HG02588 (cell line): Measurements from ENCODE around the gene FGD3.

ENCODE experiments used
- ATAC-seq: cut with Tn5 transposase; IDR thresholded peaks from one replicate; pipeline ENCODE4 v1.9.1; 2021; ENCODE audit warnings: mild to moderate bottlenecking, moderate library complexity; ENCODE audit not compliant: unreplicated experiment

FGD3 gene

DNA sequence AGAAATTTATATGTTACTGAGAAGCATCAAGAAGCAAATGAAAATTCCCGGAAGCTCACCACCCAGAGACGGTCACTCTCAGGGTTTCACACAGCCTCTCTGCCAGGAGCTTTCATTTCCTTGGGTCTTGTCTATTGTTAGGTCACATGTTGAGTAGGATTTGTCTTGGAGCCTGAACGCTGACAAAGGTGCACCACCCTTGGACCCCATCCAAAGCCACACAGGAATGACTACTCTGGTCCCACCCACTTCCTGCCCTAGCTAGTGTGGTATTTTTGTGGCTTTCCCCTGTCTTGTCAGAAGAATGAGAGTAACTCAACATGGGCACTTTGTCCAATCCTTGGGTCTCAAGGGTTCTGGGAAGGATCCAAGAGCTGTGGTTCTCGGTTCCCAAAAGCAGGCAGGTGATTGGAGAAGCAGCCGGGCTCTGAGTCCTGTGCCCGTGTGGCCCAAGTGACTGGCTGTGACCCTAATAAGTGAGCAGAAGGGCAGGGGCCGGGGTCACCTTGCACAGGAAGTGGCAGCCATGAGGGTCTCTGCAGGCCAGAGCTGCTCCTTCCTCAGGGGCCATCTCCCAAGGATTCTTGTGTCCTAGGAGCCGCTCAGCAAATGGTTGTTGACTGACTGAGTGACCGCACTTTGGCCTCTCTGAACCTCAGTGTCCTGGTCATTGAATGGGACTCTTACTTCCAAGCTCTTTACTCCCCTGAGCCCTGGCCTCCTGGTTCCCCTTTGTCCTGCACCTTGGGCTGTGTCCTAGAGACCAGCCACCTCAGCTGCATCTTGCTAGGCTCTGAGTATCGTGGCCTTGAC is 6.9 kb downstream of the FGD3 start:
- no peak for ATAC-seq

DNA sequence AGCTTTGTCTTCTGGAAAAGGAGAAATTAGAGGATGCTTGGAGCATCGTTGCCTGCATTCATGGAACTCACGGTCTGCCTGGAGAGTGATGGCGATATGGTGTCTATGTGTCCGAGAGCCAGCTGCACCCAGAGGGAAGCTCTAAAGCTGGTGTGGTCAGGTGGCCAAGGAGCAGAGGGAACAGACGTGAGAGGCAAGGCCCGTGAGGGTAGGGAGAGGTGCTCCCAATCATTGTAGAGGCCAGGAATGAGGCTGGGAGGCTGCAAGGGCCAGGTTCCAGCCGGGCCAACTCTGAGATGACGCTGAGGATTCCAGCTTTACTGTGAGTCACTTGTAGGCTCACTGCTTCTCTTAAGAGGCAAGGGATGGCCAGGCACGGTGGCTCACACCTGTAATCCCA is 7.6 kb downstream of the FGD3 start:
- no peak for ATAC-seq

DNA sequence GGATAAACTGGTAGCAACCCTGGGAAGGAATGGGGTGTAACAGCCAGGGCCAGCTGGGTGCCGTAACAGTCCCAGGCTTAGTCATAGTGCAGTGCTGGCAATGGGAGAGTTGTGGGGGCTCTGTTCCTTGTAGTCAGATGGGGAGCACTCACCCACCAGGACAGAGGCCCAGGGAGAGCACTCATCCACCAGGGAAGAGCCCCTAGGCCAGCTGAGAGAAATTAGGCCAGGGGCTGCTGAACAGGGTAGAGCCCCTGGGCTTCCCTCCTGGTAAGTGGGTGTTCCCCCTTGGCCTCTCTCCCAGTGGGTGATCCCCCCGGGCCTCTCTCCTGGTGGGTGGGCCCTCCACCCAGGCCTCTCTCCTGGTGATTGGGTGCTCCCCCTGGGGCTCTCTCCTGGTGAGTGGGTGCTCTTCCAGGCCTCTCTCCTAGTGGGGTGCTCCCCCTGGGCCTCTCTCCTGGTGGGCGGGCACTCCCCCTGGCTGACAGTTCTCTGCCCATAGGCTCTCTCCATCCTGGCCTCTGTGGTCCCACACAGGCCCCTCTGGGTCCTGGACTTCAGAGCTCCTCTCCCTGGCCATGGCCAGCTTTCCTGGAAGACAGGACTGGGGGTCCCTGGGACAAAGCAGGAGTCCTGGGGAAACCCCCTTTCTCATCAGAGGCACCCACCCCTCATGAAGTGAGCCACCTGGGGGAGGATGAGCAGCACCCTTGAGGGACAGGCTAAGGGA is 13.4 kb downstream of the FGD3 start:
- no peak for ATAC-seq

DNA sequence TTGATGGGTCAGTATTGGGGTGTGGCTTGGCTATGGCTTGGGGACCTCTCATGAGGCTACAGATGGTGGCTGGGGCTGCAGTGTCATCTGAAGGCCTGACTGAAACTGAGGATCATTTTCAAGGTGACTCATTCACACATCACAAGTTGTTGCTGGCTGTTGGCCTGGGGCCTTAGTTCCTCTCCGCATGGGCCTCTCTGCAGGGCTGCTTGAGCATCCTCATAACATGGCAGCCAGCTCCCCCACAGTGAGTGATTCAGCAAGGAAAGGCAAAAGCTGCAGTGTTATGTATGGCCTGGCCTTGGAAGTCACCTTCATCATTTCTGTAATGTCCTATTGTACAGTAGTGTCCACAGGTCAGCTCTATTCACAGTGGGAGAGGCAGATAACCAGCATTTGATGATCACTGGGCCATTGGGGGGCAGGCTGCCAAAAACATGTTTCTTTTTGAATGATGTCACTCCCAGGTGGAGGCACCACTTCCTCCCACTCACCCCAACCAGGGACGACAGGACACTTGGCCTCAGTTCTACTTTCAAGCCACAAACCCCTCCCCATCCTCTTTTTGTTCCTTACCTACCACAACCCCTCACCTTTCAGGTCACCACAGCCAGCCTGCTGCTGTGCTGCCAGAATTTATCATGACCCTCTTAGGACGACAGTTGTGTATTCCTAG is 14.4 kb downstream of the FGD3 start:
- ATAC-seq: no peak

DNA sequence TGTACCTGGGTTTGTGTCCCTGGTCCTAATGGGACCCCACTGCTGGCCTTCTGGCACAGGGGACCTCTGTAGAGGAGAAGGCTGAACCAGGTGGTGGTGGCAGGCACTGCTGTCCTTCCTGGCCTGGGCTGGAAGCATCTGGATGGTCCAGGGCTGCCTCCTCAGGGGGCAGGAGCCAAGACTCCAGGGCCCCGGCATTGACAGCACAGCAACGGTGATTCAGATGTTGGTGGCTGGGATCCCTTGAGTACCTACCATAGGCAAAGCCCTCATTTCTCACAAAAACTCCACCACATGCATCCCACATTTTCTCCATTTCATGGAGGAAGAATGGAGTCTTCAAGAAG is 15.0 kb downstream of the FGD3 start:
- ATAC-seq: no peak

DNA sequence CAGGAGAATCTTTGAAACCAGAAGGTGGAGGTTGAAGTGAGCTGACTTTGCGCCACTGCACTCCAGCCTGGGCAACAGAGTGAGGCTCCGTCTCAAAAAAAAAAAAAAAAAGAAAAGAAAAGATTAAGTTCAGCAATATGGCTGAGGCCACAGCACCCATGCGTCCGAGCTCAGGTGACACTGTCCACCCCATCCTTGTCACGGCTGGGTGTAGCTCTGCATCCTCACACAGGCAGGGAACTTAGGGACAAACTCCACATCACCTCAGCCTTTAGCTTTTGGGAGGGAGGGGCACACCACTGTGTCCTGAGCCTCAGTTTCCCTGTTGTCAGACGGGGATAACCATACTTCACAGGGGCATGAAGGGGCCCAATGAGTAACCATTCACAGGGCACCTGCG is 15.5 kb downstream of the FGD3 start:
- ATAC-seq: no peak

DNA sequence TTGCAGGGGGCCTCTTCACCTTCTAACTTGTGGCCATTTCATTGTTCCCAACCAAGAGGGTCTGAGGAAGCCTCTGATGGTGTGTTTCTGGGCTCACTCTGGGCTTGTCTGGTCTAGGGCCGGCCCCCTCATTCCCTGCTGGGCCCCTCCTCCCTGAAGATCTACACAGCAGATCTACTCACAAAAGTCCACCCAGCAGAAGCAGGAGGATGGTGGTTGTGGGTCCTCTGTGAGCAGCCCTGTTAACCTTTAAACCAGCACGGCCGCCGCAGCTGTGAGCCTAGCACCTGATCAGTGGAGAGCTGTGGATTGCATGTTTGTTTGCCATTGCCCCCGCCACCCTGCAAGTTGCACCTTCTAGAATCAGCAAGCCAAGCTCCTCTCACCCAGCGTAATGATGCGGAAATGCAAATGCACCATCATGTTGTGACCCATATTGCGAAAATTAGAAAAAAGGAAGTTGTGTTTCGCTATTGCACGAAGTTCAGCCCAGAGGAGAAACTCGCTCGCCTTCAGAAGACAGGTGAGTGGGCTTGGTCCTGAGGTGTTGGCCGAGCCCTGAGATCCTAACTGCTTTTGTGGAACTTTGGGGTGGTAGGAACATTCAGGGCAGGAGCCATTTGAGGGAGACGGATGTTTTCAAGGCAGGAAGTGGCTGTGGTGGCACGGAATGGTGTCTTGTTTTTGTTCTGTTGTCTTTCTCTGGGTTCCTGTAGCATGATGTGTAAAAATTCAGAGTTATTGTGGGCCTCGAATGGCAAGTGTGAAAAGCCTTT is 16.7 kb downstream of the FGD3 start:
- peak; percentile 73 for ATAC-seq

DNA sequence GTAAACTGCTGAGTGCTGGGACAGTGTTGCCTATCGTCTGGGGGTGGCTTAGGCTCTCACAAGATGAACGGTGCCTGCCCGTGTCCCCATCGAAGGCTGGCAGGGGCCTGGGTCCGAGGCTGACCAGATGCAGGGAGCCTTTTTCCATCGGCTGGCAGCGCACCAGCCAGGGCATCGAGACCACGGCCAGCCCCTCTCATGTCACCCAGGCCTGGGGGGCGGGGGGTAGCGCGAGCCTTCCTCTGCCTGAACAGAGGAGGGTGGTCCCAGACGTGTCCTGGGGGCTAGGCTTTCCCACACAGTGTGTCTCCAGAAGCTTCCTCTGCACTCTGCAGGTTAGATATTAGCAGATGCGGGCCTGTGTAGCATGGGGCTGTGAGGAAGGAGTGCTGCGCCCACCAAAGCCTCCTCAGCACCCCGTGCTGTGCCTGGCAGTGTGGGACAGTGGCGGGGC is 17.3 kb downstream of the FGD3 start:
- no peak for ATAC-seq

DNA sequence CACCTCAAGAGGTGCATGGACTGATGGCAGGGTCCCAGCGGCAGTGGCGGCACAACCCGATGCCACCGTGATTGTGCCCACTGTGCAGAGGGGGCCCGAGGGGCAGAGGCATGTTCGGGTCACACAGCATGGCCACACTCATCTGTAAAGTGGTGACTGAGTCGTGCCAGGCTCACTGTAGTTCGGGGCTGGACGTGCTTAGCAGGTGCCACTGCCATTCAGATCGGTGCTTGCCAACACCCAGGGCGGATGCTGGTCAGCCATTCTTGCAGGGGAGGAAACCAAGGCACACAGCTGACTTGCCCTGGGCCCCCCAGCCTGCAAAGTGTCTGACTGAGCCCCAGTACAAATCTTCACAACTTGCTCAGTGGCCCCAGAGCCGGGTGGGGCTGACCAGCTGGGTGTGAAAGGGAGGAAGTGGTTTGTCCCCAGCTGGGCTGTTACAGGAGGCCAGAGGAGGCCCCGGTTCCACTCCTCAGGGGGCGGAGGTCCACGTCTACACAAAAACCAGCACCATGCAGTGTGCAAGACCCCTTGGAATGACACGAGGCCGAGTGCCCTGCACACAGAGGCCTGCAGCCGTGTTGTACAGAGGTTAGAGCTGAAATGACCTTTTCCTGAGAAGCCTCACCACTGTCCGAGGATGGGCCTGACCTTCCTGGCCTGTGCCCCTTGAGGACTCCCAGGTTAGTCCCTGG is 17.9 kb downstream of the FGD3 start:
- ATAC-seq: no peak

DNA sequence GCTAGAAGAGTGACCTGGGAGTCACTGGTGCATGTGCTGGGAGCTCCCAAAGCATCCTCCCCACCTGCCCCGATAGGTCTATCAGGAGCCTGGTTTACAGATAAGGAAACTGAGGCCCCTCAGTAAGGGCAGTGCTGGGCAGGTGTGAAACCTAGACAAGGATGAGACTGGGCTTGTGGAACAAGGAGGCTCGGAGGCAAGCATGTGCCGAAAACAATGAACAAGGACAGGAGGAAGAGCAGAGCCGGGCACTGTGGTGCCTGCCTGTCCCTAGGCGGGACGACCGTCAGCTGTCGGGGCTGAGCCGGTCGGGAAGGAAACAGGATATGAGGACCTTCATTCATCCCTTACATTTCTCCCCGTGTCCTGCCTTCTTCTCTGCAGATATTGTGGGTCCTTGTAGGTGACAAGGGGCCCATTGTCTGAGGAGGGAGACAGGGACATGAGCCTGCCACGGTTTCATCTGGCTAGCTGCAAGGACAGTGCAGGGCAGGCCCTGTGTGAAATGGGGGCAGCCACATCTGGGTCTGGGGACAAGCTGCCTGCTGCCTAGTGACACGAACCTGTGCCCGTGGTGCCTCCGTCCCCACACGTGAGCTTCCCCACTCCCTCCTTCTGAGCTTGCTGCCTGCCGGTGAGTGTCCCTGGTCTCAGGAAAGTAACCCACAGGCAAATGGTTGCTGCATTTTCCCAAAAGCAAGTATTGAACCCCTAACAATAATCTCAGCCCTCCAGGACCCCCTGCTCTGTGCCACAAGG is 18.6 kb downstream of the FGD3 start:
- ATAC-seq: no peak

DNA sequence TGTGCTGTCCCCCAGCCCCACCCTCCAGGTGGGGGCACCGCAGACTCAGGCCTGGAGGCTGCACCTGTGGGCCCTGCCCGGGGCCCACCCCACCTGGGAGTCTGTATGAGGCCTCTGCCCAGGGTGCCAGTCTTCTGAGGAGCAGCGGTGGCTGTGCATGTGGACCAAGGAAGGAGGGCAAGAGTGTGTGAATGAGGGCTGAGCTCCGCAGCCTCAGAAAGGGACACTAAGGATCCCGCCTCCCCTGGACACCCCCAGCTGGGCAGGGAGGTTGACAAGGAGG is 19.1 kb downstream of the FGD3 start:
- ATAC-seq: no peak

DNA sequence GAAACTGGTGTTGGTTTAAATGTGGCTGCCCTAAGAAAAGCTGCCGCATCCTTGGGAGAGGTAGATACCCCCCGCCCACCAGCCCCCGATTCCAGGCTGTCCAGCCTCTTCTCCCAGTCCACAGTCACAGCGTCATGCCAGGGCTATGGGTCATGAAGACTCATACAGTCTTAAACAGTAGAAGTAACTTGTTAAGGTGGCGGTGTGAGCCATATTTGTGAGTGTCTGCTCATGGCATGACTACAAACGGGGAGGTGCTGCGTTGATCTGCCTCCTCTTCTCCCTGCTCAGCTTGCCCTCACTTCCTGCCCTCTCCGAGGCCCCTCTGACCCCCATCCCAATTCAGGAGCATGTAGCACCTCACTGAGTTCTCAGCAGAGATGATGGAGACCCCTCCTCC is 20.8 kb downstream of the FGD3 start:
- no peak for ATAC-seq

DNA sequence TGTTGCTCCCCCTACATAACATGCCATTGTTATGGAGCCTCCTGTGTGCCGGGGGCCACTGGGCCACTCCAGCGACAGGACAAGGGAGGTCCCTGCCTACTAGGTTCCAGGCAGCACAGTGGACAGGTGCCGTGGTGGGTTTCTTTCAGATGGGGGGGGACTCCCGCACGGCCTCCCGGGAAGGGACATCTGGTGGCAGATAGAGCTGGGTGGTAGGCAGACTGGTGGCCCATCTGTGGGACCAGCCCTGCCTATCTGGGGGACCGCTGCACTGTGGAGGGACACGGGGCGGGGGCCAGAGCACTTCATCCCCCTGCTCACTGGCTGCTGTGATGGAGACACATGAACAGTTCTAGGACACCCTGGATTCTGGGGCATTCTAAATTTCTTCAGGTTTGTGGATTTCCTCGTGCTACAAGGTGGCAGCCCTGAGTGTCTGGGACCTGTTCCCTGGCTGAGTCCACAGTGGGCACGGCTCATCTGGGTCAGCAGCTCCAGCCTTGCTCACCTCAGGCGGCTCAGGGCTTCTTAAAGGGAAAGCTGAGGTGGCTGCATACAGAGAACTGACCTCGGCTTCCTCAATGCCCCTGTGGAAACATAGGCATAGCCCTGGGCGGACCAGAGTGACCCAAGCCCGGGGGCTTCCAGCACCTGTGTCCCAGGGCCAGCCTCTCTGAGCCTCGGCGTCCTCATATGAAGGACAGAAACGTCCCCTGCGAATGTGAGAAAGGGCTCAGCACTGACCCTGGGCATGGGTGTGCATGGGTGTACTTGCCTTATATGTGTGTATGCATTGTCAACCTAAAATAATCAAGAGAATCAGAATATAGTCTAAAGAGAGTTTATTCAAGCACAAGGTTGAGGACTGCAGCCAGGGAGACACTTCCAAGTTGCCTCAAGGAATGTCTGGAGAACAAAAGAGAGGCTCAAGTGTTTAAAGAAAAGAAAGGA is 22.5 kb downstream of the FGD3 start:
- ATAC-seq: no peak

DNA sequence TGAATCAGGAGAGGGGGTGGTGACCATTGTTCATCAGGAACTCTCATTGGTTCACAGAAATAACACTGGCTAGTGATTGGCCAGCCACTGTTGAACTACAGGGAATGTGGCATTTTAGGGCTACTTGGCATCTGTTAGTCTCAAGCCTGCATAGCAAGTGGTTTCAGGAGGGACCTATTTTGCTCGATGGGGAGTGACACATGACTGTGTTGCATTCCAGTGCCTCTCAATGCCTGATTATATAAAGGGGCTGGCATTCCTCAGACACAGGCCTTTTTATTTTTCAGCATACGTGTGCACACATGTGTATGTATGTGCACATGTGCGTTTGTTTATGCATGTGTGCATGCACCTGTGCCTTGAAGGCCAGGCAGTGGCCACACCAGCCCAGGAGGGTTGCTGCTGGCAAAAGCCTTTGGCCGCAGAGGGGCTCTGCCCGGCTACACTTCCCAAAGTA is 23.2 kb downstream of the FGD3 start:
- ATAC-seq: no peak

DNA sequence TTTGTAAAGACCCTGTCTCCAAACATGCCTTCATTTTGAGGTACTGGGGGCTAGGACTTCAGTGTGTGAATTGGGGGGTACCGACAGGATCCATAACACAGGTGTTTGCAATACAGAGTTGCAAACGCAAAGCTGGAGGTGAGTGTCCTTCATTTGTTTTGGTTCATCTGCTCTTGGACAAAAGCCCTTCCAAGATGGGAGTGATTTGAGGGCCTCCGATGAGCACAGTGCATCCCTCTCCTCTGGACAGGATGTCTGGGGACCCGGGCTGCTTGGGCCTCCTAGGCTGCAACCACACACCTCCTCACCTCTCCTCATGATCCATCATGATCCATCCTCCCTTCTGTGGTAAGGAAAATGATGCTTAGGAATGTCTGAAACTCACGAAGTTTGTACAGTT is 23.8 kb downstream of the FGD3 start:
- ATAC-seq: no peak

DNA sequence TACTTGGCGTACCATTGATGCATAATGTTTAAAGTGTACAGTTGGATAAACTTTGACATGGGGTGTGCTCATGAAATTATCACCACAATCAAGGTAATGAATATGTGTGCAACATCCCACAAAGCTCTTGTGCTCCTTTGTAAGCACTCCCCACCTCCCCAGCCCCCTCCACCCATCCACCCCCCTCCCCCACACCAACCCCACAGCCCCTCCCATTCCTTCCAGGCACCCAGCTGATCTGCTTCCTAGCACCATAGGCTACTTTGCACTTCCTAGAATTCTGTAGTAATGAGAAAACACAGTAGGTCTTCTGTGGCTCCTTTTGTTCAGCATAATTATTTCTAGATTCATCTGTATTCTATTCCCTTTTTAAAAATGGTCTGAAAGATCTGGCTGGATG is 24.5 kb downstream of the FGD3 start:
- no peak for ATAC-seq

DNA sequence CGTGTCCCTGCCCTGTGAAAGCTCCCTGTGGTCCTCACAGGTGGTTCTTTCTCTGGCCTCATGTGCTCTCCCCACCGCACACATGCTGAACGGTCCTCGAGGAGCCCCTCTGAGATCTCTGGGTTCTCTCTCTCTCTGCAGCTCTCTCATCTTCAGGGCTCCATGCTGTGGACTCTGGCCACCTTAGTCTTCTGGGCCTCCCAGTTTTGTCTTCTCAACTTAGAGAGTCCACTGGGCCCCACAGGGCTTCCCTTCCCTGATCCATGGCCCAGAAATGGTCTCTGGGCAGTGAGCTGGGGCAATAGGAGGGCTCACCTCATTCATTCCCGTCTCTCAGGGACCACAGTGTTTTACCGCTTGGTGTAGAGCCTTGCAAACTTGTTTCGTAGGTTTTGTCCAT is 26.4 kb downstream of the FGD3 start:
- ATAC-seq: no peak

DNA sequence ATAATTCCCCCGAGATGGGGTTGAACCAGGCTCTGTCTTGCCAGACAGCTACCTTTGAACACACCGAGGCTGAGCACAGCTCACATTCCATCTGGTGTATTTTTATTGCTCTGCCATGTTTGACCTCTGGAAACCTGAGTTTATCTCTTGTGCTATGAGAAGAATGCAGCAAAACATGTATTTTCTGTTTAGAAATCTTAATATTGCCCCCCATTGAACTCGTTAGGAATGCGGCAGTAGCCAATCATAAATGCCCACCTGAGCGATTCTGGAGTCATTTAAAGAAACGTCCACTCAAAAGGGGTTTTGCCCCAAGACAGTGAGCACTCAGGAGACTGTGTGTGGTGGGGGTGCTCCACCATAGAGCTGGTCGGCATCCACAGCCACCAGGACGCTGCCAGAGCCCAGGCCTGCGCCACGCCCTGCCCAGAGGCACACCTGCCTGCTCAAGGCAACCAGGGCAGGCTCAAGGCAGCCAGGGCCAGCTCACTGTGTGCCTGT is 26.9 kb downstream of the FGD3 start:
- ATAC-seq: no peak
